ENCODE data around the gene SIRPA.

DNA sequence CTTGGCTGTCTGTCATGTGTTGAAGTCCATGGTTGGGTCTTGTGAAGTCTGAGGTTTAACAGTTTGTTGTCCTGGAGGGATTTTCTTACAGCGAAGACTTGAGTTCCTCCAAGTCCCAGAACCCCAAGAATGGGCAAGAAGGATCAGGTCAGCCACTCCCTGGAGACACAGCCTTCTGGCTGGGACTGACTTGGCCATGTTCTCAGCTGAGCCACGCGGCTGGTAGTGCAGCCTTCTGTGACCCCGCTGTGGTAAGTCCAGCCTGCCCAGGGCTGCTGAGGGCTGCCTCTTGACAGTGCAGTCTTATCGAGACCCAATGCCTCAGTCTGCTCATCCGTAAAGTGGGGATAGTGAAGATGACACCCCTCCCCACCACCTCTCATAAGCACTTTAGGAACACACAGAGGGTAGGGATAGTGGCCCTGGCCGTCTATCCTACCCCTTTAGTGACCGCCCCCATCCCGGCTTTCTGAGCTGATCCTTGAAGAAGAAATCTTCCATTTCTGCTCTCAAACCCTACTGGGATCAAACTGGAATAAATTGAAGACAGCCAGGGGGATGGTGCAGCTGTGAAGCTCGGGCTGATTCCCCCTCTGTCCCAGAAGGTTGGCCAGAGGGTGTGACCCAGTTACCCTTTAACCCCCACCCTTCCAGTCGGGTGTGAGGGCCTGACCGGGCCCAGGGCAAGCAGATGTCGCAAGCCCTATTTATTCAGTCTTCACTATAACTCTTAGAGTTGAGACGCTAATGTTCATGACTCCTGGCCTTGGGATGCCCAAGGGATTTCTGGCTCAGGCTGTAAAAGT is 43.5 kb downstream of the SIRPA start:
- TF ChIP-seq, protein P1, sequence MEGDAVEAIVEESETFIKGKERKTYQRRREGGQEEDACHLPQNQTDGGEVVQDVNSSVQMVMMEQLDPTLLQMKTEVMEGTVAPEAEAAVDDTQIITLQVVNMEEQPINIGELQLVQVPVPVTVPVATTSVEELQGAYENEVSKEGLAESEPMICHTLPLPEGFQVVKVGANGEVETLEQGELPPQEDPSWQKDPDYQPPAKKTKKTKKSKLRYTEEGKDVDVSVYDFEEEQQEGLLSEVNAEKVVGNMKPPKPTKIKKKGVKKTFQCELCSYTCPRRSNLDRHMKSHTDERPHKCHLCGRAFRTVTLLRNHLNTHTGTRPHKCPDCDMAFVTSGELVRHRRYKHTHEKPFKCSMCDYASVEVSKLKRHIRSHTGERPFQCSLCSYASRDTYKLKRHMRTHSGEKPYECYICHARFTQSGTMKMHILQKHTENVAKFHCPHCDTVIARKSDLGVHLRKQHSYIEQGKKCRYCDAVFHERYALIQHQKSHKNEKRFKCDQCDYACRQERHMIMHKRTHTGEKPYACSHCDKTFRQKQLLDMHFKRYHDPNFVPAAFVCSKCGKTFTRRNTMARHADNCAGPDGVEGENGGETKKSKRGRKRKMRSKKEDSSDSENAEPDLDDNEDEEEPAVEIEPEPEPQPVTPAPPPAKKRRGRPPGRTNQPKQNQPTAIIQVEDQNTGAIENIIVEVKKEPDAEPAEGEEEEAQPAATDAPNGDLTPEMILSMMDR (IDR thresholded peaks at IDR 0.05; ENCODE audit: low read depth, low read length, poor library complexity, severe bottlenecking) = no peak
- TF ChIP-seq EZH2phosphoT487 (IDR thresholded peaks at IDR 0.05; ENCODE audit: borderline replicate concordance, low read length) = no peak
